NCI-H1092 treated with DMSO at 0.1 percent for 48 hours (cell line): Measurements from ENCODE around the gene RFTN1.

Experiments
- DNase-seq: peaks from one replicate; lab custom pipeline; 2025; lab: John Stamatoyannopoulos, UW

The RFTN1 gene

GRCh38 chr3:16302082-16302631 is 211.3 kb downstream of the RFTN1 start:
- DNase-seq: no peak

- DNase-seq: no peak
These were observed 212.0 kb downstream of the RFTN1 start for GRCh38 chr3:16301507-16301906.

- DNase-seq: no peak
These were observed 212.6 kb downstream of the RFTN1 start for GRCh38 chr3:16300881-16301359.

GRCh38 chr3:16300307-16300706 is 213.2 kb downstream of the RFTN1 start:
- no peak for DNase-seq

GRCh38 chr3:16299746-16300145 is 213.8 kb downstream of the RFTN1 start:
- no peak for DNase-seq

GRCh38 chr3:16298891-16299290 is 214.6 kb downstream of the RFTN1 start:
- DNase-seq: no peak

GRCh38 chr3:16297997-16298885 is 215.3 kb downstream of the RFTN1 start:
- DNase-seq: no peak

GRCh38 chr3:16295298-16295890 is 218.1 kb downstream of the RFTN1 start:
- no peak for DNase-seq

GRCh38 chr3:16294844-16295243 is 218.7 kb downstream of the RFTN1 start:
- no peak for DNase-seq

- DNase-seq: no peak
These were observed 222.7 kb downstream of the RFTN1 start for GRCh38 chr3:16290827-16291196.

- peak; percentile 32 for DNase-seq
These were observed 223.3 kb downstream of the RFTN1 start for GRCh38 chr3:16290007-16290826.

- DNase-seq: no peak
These were observed 224.2 kb downstream of the RFTN1 start for GRCh38 chr3:16289144-16289889.

GRCh38 chr3:16288664-16289063 is 224.8 kb downstream of the RFTN1 start:
- no peak for DNase-seq

GRCh38 chr3:16286751-16287543 is 226.6 kb downstream of the RFTN1 start:
- no peak for DNase-seq

GRCh38 chr3:16286161-16286560 is 227.3 kb downstream of the RFTN1 start:
- no peak for DNase-seq

GRCh38 chr3:16284633-16285032 is 228.9 kb downstream of the RFTN1 start:
- no peak for DNase-seq

GRCh38 chr3:16280671-16281070 is 232.8 kb downstream of the RFTN1 start:
- no peak for DNase-seq

- no peak for DNase-seq
These were observed 234.3 kb downstream of the RFTN1 start for GRCh38 chr3:16279010-16279801.

GRCh38 chr3:16277471-16277870 is 236.0 kb downstream of the RFTN1 start:
- DNase-seq: no peak

GRCh38 chr3:16273867-16274266 is 239.6 kb downstream of the RFTN1 start:
- no peak for DNase-seq
